ENCODE measurements around the gene NAP1L4. TPM values are rescaled to one million over a fixed set of nuclear protein-coding genes. Genes with fewer than 3 reads are reported as not detected.

Gene NAP1L4
- total and polyA plus RNA-seq, 2 of the 4 experiments (the other 2 are of a cell fraction), result 71.5 to 80.7 TPM

DNA sequence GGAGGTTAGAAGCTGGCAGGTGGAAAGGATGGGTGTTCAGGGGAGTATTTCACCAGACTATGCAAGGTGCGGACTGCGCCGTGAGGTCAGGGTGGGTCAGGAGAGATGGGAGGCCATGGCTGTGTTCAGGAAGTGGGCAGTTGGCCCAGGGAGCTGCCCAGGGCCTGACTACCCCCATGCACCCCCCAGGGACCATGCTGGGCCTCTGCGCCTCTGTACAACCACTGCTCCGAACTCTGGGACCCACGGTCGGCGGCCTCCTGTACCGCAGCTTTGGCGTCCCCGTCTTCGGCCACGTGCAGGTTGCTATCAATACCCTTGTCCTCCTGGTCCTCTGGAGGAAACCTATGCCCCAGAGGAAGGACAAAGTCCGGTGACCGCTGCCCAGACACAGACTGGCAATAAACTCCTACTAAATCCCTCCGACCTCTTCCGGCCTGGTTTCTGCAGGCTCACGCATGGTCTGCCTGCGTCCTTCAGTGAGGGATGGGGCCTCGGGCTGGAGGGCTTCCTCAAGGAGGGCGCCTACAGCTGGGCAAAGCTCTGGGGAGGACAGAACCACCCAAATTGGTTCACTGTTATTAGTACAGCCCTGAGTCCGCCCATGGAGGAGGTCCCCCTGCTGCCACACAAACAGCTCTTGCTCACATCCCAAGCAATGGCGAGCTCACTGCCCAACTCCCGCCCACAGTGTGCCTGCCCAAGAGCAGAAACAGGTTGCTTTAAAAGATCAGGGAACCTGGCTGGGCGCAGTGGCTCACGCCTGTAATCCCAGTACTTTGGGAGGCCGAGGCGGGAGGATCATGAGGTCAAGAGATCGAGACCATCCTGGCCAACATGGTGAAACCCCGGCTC is 67.1 kb downstream of the NAP1L4 start:
- no peak overlapping the region for H3K27ac ChIP-seq (ENCODE audit: insufficient read depth, low read length)
- no peak for ATAC-seq (ENCODE audit: low read depth)
- TF ChIP-seq SMC3 (IDR thresholded peaks at IDR 0.05; ENCODE audit: low read depth, low read length) (no peak), FOS (IDR thresholded peaks at IDR 0.05; ENCODE audit: low read depth, low read length) (no peak), NFE2L2 (IDR thresholded peaks at IDR 0.05; ENCODE audit: low read depth, low read length) (no peak), MAFK (IDR thresholded peaks at IDR 0.05; ENCODE audit: low read depth, low read length) (no peak), RCOR1 (IDR thresholded peaks at IDR 0.05; ENCODE audit: insufficient replicate concordance, low read length) (no peak), BHLHE40 (IDR thresholded peaks at IDR 0.05; ENCODE audit: low read depth, low read length) (no peak), POLR2A (IDR thresholded peaks at IDR 0.05; ENCODE audit: low read depth, low read length) (no peak), CEBPB (IDR thresholded peaks at IDR 0.05; ENCODE audit: low read depth, low read length) (no peak), MAZ (IDR thresholded peaks at IDR 0.05; ENCODE audit: borderline replicate concordance, low read depth, low read length) (no peak), CHD1 (IDR thresholded peaks at IDR 0.05; ENCODE audit: low read depth, low read length) (no peak), RFX5 (IDR thresholded peaks at IDR 0.05; ENCODE audit: low read depth, low read length) (no peak), MXI1 (IDR thresholded peaks at IDR 0.05; ENCODE audit: borderline replicate concordance, low read depth, low read length) (no peak)
- TF ChIP-seq, protein P1, sequence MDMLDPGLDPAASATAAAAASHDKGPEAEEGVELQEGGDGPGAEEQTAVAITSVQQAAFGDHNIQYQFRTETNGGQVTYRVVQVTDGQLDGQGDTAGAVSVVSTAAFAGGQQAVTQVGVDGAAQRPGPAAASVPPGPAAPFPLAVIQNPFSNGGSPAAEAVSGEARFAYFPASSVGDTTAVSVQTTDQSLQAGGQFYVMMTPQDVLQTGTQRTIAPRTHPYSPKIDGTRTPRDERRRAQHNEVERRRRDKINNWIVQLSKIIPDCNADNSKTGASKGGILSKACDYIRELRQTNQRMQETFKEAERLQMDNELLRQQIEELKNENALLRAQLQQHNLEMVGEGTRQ (IDR thresholded peaks at IDR 0.05; ENCODE audit: low read depth, low read length), result no peak
- TF ChIP-seq, protein P2, sequence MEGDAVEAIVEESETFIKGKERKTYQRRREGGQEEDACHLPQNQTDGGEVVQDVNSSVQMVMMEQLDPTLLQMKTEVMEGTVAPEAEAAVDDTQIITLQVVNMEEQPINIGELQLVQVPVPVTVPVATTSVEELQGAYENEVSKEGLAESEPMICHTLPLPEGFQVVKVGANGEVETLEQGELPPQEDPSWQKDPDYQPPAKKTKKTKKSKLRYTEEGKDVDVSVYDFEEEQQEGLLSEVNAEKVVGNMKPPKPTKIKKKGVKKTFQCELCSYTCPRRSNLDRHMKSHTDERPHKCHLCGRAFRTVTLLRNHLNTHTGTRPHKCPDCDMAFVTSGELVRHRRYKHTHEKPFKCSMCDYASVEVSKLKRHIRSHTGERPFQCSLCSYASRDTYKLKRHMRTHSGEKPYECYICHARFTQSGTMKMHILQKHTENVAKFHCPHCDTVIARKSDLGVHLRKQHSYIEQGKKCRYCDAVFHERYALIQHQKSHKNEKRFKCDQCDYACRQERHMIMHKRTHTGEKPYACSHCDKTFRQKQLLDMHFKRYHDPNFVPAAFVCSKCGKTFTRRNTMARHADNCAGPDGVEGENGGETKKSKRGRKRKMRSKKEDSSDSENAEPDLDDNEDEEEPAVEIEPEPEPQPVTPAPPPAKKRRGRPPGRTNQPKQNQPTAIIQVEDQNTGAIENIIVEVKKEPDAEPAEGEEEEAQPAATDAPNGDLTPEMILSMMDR (conservative IDR thresholded peaks at IDR 0.05; ENCODE audit: low read depth, low read length), result no peak
- TF ChIP-seq, protein P3, sequence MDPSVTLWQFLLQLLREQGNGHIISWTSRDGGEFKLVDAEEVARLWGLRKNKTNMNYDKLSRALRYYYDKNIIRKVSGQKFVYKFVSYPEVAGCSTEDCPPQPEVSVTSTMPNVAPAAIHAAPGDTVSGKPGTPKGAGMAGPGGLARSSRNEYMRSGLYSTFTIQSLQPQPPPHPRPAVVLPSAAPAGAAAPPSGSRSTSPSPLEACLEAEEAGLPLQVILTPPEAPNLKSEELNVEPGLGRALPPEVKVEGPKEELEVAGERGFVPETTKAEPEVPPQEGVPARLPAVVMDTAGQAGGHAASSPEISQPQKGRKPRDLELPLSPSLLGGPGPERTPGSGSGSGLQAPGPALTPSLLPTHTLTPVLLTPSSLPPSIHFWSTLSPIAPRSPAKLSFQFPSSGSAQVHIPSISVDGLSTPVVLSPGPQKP (IDR thresholded peaks at IDR 0.05; ENCODE audit: borderline replicate concordance, low read depth, low read length), result no peak

More for the DNA sequence above, 67.1 kb downstream of the NAP1L4 start:
- in situ Hi-C loops (cut with MboI; ENCODE audit: low sequenced_read_pairs) (no loop called here), dilution Hi-C loops (cut with HindIII; ENCODE audit: low sequenced_read_pairs, unreplicated experiment) (no loop called here), intact Hi-C loops (cut with micrococcal nuclease) (no loop called here)
- Histone ChIP-seq H3K56ac (ENCODE audit: extremely low read depth, insufficient read depth, low read length) (no peak overlapping the region), H3K18ac (ENCODE audit: low read depth, low read length) (no peak overlapping the region), H4K91ac (ENCODE audit: insufficient read depth, low read depth, low read length) (no peak overlapping the region), H3K4me2 (ENCODE audit: low read depth, low read length) (no peak overlapping the region), H2BK20ac (ENCODE audit: low read depth, low read length) (no peak overlapping the region), H3K14ac (replicated peaks; ENCODE audit: low read depth, low read length) (no peak overlapping the region), H4K20me1 (ENCODE audit: insufficient read depth, low read length) (peaks cover 23% of the 10 kb centered on the region), H2AFZ (replicated peaks; ENCODE audit: low read length, poor library complexity) (no peak overlapping the region), H4K8ac (ENCODE audit: low read depth in 2 of 2, low read length in 2 of 2) (no peak overlapping the region), H3K4me1 (ENCODE audit: control insufficient read depth, insufficient read depth, low read length) (peaks cover 11% of the 10 kb centered on the region), H2AK9ac (replicated peaks; ENCODE audit: low read depth, low read length, poor library complexity) (no peak overlapping the region), H3K4ac (ENCODE audit: low read depth, low read length) (no peak overlapping the region), H3K4me3 (ENCODE audit: insufficient read depth, low read depth, low read length) (no peak overlapping the region), H3K27me3 (ENCODE audit: control insufficient read depth, insufficient read depth, low read length) (no peaks in the 10 kb centered on the region), H3K9me3 (ENCODE audit: control insufficient read depth, insufficient read depth, low read length) (no peaks in the 10 kb centered on the region), H3K9me1 (ENCODE audit: insufficient read depth, low read length) (peaks cover 13% of the 10 kb centered on the region), H3K23ac (ENCODE audit: low read depth, low read length) (no peak overlapping the region), H4K5ac (ENCODE audit: low read depth, low read length) (no peak overlapping the region), H2BK5ac (ENCODE audit: low read depth, low read length, poor library complexity, severe bottlenecking) (no peak overlapping the region), H2BK120ac (ENCODE audit: low read depth, low read length) (no peak overlapping the region), H3K79me1 (ENCODE audit: low read depth in 1 of 2, low read length in 2 of 2) (peaks cover 6 to 31% of the 10 kb centered on the region in 2 experiments; a peak in 3 of 4 replicates), H2BK15ac (ENCODE audit: low read depth, low read length) (no peak overlapping the region), H3K9ac (ENCODE audit: low read depth, low read length) (no peak overlapping the region), H2AK5ac (ENCODE audit: low read depth, low read length) (no peak overlapping the region), H3K36me3 (ENCODE audit: control insufficient read depth, insufficient read depth, low read length) (no peaks in the 10 kb centered on the region)
- BruUV-seq (replicated peaks), result no TSS peak
- CTCF ChIA-PET, result no interaction called here
- WGBS, 2 experiments (ENCODE audit: extremely low coverage in 2 of 2, insufficient read length in 1 of 2), result 99% methylated on average over 15 of the region's 30 CpGs; no CpG with 5 or more reads in 1 of the 2 experiments
- POLR2A ChIA-PET (ENCODE audit: unreplicated experiment), result interaction anchor here (0.6 kb wide), 1 partner anchor 459 kb away, joined by 10 read pairs; no protein-coding TSS in a partner anchor
- DNase-seq, result no peak

Measured in IMR-90 (cell line).